ENCODE measurements around the gene SYNC.

Gene SYNC

GRCh38 chr1:32702599-32703478 lies at the start of gene SYNC:
Gene SYNC, minus strand, starts transcription at chr1:32702770. Its CDS starts 110 bp downstream, at chr1:32702660.
- DNase-seq (ENCODE audit: low read depth, low spot score): no peak

GRCh38 chr1:32749771-32750170 lies 47.2 kb upstream of the SYNC start:
- DNase-seq (ENCODE audit: low read depth, low spot score): no peak

GRCh38 chr1:32749332-32749731 lies 46.8 kb upstream of the SYNC start:
- no peak for DNase-seq (ENCODE audit: low read depth, low spot score)

GRCh38 chr1:32748926-32749325 lies 46.4 kb upstream of the SYNC start:
- no peak for DNase-seq (ENCODE audit: low read depth, low spot score)

- no peak for DNase-seq (ENCODE audit: low read depth, low spot score)
These were observed 45.8 kb upstream of the SYNC start for GRCh38 chr1:32748348-32748747.

GRCh38 chr1:32746130-32746529 lies 43.6 kb upstream of the SYNC start:
- no peak for DNase-seq (ENCODE audit: low read depth, low spot score)

- DNase-seq (ENCODE audit: low read depth, low spot score): no peak
These were observed 41.5 kb upstream of the SYNC start for GRCh38 chr1:32744071-32744425.

GRCh38 chr1:32743380-32744070 lies 41.0 kb upstream of the SYNC start:
- DNase-seq (ENCODE audit: low read depth, low spot score): no peak

GRCh38 chr1:32742956-32743355 lies 40.4 kb upstream of the SYNC start:
- DNase-seq (ENCODE audit: low read depth, low spot score): no peak

- no peak for DNase-seq (ENCODE audit: low read depth, low spot score)
These were observed 39.8 kb upstream of the SYNC start for GRCh38 chr1:32742199-32742947.

- no peak for DNase-seq (ENCODE audit: low read depth, low spot score)
These were observed 39.0 kb upstream of the SYNC start for GRCh38 chr1:32741413-32742198.

GRCh38 chr1:32741059-32741412 lies 38.5 kb upstream of the SYNC start:
- no peak for DNase-seq (ENCODE audit: low read depth, low spot score)

GRCh38 chr1:32736812-32737791 lies 34.5 kb upstream of the SYNC start:
- DNase-seq (ENCODE audit: low read depth, low spot score): peak; percentile 96

GRCh38 chr1:32733582-32734321 lies 31.2 kb upstream of the SYNC start:
- DNase-seq (ENCODE audit: low read depth, low spot score): no peak

GRCh38 chr1:32729254-32730046 lies 26.9 kb upstream of the SYNC start:
- no peak for DNase-seq (ENCODE audit: low read depth, low spot score)

GRCh38 chr1:32728413-32729077 lies 26.0 kb upstream of the SYNC start:
- DNase-seq (ENCODE audit: low read depth, low spot score): no peak

- DNase-seq (ENCODE audit: low read depth, low spot score): no peak
These were observed 25.3 kb upstream of the SYNC start for GRCh38 chr1:32727876-32728275.

- no peak for DNase-seq (ENCODE audit: low read depth, low spot score)
These were observed 23.0 kb upstream of the SYNC start for GRCh38 chr1:32725615-32725982.

Data from iPS DF 19.7 (cell line).